Astrocyte (in vitro differentiated cells and primary cell): Measurements from ENCODE around the gene MCAT.

Experiments
- EZH2 ChIP-seq: IDR thresholded peaks from 2 replicates; pipeline ENCODE4 v1.6.1; 2012; ENCODE audit warnings: mild to moderate bottlenecking, low read length, inconsistent platforms; ENCODE audit not compliant: insufficient read depth
- TF ChIP-seq, protein P1 (sequence below): IDR thresholded peaks from 2 replicates; pipeline ENCODE4 v1.5.1; 2011; ENCODE audit warnings: low read depth, mild to moderate bottlenecking, inconsistent platforms, low read length, moderate library complexity; ENCODE audit not compliant: insufficient read depth

DNA sequence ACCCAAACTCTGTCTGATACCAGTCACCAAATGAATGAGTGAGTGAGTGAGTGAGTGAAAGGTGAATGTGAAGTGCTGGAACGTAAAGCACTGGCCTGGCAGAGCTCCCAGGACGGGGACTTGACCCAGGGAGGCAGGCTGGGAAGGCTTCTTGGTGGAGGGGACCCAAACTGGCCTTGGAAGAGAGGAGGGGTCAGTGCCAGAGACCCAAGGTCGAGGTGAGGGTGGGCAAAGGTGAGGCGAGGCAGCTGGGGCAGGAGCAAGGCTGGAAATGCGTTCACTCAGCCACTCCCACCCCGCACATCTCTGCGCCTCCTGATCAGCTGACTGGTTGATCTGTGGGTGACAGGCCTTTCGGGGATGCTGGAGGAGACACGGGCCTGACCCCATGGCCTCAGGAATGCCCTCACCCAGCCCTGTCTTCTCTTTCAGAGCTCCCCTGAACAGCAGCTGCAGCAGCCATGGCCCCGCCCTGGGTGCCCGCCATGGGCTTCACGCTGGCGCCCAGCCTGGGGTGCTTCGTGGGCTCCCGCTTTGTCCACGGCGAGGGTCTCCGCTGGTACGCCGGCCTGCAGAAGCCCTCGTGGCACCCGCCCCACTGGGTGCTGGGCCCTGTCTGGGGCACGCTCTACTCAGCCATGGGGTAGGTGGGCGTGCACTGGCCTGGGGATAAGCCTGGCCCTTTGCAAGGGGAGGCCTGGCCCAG lies 15.7 kb upstream of the MCAT start:
- TF ChIP-seq, protein P1, sequence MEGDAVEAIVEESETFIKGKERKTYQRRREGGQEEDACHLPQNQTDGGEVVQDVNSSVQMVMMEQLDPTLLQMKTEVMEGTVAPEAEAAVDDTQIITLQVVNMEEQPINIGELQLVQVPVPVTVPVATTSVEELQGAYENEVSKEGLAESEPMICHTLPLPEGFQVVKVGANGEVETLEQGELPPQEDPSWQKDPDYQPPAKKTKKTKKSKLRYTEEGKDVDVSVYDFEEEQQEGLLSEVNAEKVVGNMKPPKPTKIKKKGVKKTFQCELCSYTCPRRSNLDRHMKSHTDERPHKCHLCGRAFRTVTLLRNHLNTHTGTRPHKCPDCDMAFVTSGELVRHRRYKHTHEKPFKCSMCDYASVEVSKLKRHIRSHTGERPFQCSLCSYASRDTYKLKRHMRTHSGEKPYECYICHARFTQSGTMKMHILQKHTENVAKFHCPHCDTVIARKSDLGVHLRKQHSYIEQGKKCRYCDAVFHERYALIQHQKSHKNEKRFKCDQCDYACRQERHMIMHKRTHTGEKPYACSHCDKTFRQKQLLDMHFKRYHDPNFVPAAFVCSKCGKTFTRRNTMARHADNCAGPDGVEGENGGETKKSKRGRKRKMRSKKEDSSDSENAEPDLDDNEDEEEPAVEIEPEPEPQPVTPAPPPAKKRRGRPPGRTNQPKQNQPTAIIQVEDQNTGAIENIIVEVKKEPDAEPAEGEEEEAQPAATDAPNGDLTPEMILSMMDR: no peak
- TF ChIP-seq EZH2: no peak
